ENCODE measurements around the gene TOR2A. TPM values are rescaled to one million over a fixed set of nuclear protein-coding genes. Genes with fewer than 3 reads are reported as not detected.

The TOR2A gene
- total and polyA plus RNA-seq, 2 of the 8 experiments (the other 6 are each of a cell fraction or from before 2014, with no cell fraction given): 18.7 to 24.9 TPM

DNA sequence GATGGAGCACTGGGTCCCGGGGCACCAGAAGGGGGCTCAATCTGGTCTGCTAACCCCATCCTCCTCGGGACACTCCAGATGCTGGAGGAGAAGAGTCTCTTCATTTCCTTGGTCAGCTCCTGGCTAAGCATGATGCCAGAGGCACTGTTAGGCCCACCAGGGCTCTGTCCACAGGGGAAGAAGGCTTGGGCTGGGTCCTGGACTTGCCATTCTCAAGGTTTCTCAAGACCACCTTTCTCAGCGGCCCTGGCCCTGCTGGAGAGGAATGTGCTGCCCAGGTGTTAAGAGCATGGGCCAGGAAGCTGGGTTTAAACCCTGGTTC, 35.5 kb upstream of the TOR2A start:
- Histone ChIP-seq H3K79me1 (ENCODE audit: low read depth, low read length) (no peaks in the 10 kb centered on the region), H4K8ac (ENCODE audit: extremely low read depth, insufficient read depth, low read length) (no peak overlapping the region), H4K20me1 (replicated peaks in 1 of 2; ENCODE audit: control insufficient read depth in 1 of 2, insufficient read depth in 2 of 2, low read length in 2 of 2) (no peaks in the 10 kb centered on the region), H3K9ac (replicated peaks in 1 of 4; ENCODE audit: extremely low read depth in 1 of 4, low read depth in 3 of 4, low read length in 3 of 4) (no peak overlapping the region), H4K5ac (ENCODE audit: insufficient read length, low read depth, low read length) (no peak overlapping the region), H3K36me3 (ENCODE audit: control insufficient read depth in 2 of 4, insufficient read depth in 4 of 4, low read length in 3 of 4) (no peaks in the 10 kb centered on the region), H3K18ac (ENCODE audit: extremely low read depth, low read length) (0 out of 2 replicates have a peak overlapping the region, but pooled peaks have one; percentile 34), H3K4ac (replicated peaks; ENCODE audit: insufficient read length, low read depth, low read length) (no peak overlapping the region), H2AK5ac (ENCODE audit: low read depth, low read length) (no peak overlapping the region), H3K27ac (ENCODE audit: low read depth, low read length) (no peak overlapping the region), H2BK12ac (ENCODE audit: low read depth, low read length) (no peak overlapping the region), H3K23me2 (ENCODE audit: low read depth, low read length) (no peaks in the 10 kb centered on the region; the same call in 1 of the 2 replicates), H3K56ac (replicated peaks; ENCODE audit: insufficient read length, low read depth, low read length) (no peak overlapping the region), H2AFZ (ENCODE audit: low read length) (no peak overlapping the region), H2BK15ac (ENCODE audit: low read length) (no peak overlapping the region), H4K91ac (replicated peaks; ENCODE audit: insufficient read length, low read length) (no peak overlapping the region), H2BK120ac (replicated peaks; ENCODE audit: low read depth, low read length) (no peak overlapping the region), H3K27me3 (replicated peaks in 1 of 4; ENCODE audit: control insufficient read depth in 3 of 4, extremely low read depth in 1 of 4, insufficient read depth in 3 of 4, low read length in 3 of 4) (no peaks in the 10 kb centered on the region), H3K4me2 (ENCODE audit: insufficient read depth in 1 of 2, low read depth in 2 of 2, low read length in 2 of 2) (peak overlapping the region; percentile 58 to 94), H2BK20ac (ENCODE audit: low read length) (no peak overlapping the region), H2BK5ac (ENCODE audit: low read depth, low read length) (no peak overlapping the region), H3K4me3 (ENCODE audit: extremely low read depth in 1 of 4, insufficient read depth in 2 of 4, low read depth in 3 of 4, low read length in 4 of 4) (peak overlapping the region; percentile 50 to 72 (median 60); a peak in 5 of 8 replicates), H3K9me3 (ENCODE audit: insufficient read depth in 2 of 2, low read depth in 1 of 2, low read length in 1 of 2) (no peaks in the 10 kb centered on the region), H3K14ac (ENCODE audit: insufficient read length) (no peak overlapping the region), H3K4me1 (replicated peaks in 1 of 4; ENCODE audit: control insufficient read depth in 3 of 4, insufficient read depth in 4 of 4, low read length in 3 of 4) (peaks cover 1 to 15% (median 8%) of the 10 kb centered on the region in 4 experiments), H3K23ac (ENCODE audit: insufficient read length) (no peak overlapping the region), H3K79me2 (ENCODE audit: control insufficient read depth in 1 of 2, insufficient read depth in 2 of 2, low read length in 2 of 2) (no peaks in the 10 kb centered on the region)
- ChIA-PET POLR2A (ENCODE audit: partially characterized antibody) (interaction anchor here (0.6 to 1.9 kb wide), 9 partner anchors 16 to 213 kb away, joined by 3 to 6 read pairs (median 3); partner anchors contain the start of gene FPGS), CTCF (ENCODE audit: partially characterized antibody) (interaction anchor here (0.8 to 14.6 kb wide), 15 partner anchors 8 to 267 kb away, joined by 3 to 227 read pairs (median 4); partner anchors contain the start of genes CDK9, SH2D3C and TOR2A)
- TF ChIP-seq, protein P1, sequence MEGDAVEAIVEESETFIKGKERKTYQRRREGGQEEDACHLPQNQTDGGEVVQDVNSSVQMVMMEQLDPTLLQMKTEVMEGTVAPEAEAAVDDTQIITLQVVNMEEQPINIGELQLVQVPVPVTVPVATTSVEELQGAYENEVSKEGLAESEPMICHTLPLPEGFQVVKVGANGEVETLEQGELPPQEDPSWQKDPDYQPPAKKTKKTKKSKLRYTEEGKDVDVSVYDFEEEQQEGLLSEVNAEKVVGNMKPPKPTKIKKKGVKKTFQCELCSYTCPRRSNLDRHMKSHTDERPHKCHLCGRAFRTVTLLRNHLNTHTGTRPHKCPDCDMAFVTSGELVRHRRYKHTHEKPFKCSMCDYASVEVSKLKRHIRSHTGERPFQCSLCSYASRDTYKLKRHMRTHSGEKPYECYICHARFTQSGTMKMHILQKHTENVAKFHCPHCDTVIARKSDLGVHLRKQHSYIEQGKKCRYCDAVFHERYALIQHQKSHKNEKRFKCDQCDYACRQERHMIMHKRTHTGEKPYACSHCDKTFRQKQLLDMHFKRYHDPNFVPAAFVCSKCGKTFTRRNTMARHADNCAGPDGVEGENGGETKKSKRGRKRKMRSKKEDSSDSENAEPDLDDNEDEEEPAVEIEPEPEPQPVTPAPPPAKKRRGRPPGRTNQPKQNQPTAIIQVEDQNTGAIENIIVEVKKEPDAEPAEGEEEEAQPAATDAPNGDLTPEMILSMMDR (IDR thresholded peaks at IDR 0.05; ENCODE audit: control extremely low read depth in 1 of 3, insufficient read depth in 1 of 3, low read depth in 1 of 3, low read length in 3 of 3): peak in 1 of 3 experiments; percentile 0; a peak in 1 of 4 replicates
- no peak for TF ChIP-seq TAF1 (IDR thresholded peaks at IDR 0.05; ENCODE audit: low read depth, low read length)
- peak; percentile 4 for TF ChIP-seq KDM4A (IDR thresholded peaks at IDR 0.05; ENCODE audit: low read depth, low read length, severe bottlenecking)
- TF ChIP-seq CHD1 (IDR thresholded peaks at IDR 0.05; ENCODE audit: low read depth, low read length): no peak
- no peak for TF ChIP-seq JUND (IDR thresholded peaks at IDR 0.05; ENCODE audit: low read length)
- FAIRE-seq (no peak), DNase-seq (ENCODE audit: low read depth in 1 of 2, low spot score in 2 of 2) (no peak)
- WGBS, 2 experiments (ENCODE audit: extremely low coverage in 1 of 2, insufficient coverage in 1 of 2, insufficient read length in 1 of 2, insufficient replicate concordance in 2 of 2, low coverage in 1 of 2, low lambda C conversion rate in 2 of 2, missing lambda C conversion rate in 1 of 2): 72% methylated on average over 3 of the region's 3 CpGs; no CpG with 5 or more reads in 1 of the 2 experiments
